HG03045 (cell line): ENCODE measurements around the gene RIMBP2.

ENCODE experiments used
- ATAC-seq: cut with Tn5 transposase; IDR thresholded peaks from one replicate; pipeline ENCODE4 v1.9.1; 2021; ENCODE audit warnings: mild to moderate bottlenecking, moderate library complexity; ENCODE audit not compliant: unreplicated experiment

Gene RIMBP2

DNA sequence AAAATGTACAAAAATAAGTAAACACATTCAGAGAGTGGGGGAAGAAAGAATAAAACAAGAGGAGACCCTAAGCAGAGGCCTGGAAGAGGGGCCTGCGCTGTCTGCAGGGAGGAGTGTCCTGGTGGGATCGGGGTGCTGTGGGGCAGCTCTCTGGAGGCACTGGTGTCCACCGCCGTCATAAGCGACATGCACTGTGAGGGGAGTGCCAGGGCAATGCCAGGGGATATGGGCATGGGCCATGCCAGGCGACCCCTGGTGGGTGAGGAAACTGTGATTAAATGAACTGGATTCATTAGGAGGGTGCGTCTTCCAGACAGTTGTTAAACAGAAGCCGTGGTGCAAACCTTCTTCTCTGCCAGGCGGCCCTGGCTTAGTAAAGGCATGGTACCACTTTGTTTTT, 261.8 kb downstream of the RIMBP2 start:
- no peak for ATAC-seq

DNA sequence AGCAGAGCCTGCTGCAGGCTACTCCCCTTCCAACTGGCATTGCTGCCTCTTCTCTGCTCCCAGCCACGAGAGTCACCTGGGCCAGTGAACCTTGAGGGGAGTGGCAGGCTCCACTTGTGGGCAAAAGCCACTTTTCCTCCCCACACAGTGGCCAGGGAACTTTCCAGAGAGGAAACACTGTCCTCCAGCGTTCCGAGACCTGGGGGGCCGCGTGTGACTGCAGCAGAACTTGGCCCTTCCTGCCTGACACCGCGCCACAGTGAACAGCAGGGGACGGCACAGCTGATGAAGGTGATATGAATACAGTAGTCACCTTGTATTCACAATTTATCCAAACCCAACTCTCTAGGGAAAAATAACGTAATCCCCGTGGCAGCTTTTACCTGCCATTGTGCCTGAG, 263.6 kb downstream of the RIMBP2 start:
- ATAC-seq = no peak

DNA sequence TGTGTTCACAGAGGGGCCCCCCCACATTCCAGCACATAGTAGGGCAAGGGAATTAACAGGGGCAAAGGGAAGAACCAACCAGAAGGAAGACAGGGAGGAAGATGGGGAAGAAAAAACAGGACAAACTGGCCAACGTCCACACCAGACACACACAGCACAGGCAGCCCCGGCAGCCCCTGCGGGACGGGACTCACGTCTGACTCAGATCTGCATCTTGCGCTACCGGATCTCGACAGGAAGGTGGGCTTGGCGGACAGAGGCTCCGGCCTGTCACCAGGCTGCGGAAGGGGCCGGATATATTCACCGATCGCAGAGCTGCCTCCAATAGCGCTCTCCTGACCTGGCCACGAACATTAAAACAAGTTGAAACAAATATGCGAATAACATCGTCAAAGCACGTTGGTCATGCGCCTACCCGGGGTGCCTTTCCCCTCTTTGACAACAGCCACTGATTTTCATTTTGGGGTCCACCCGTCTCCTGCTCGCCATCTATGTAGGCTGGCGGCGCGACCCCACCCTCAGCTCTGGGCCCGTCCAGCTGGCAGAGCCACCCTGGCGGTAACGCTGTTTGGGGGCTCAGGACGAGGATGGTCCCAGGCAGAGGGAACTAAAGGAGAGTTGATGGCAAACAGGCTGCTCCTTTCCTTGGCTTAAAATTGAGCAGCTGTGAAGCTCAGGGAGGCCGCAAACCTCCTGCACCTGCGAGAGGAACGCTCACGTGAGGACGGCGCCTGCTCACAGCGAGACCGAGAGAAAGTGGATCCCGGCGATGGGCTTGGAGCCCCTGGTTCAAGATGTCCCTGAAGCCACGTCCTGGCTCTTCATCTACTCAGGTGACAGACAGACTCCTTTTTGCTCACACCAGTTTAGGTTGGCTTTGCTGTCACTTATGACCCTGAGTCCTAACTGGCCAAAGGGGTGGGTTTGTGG, 264.8 kb downstream of the RIMBP2 start:
- no peak for ATAC-seq

GRCh38 chr12:130449291-130449690, 266.8 kb downstream of the RIMBP2 start:
- no peak for ATAC-seq

DNA sequence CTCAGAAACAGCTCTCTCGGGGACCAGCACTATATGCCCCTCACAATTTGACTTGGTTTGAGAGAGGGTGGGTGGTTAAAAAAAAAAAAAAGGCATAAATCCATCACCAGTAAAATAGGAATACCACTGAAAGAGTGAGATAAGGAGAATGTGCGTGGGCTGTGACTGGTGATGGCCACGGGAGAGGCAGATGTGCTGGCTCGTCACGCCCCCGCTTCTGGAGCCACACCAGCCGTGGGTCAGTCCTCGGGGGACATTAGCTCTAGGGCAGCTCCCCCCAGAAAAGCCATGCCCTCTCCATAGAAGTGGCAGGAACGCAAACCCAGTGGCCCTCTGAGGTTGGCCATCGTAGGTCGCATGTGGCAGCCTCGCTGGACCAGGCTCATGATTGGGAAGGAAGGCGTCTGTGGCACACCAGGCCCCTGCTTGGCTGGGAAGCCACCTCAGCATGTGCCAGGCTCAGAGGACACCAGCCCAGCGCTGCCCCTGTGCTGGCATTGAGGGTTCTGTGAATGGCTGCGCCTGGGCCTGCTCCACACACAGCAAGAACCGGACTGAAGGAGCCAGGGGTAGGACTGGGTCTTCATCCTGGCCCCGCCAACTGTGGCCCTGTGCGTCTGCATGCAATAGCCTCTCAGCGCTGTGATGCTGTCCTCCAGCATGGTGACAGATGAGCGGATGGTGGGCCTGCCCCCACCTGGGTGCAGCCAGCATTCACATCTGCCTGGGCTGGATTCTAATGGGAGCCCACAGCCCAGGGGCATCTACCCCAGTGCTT, 267.9 kb downstream of the RIMBP2 start:
- ATAC-seq = no peak

DNA sequence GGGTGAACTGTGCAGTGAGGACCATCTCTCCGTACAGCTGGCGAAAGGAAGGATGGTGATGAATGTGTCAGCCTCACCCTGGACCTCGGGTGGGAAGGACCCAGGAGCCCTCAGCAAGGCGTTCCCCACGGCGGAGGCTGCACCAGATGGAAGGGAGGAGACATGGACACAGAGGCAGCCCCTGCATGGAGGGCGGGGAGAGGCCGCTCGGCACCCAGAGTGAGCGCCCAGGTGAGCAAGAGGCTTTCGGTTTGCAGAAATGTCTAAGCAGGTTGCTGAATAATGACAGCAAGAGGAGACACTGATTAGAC, 268.5 kb downstream of the RIMBP2 start:
- ATAC-seq = no peak

- no peak for ATAC-seq
These were observed 269.0 kb downstream of the RIMBP2 start for GRCh38 chr12:130446846-130447654.

- ATAC-seq = no peak
These were observed 271.1 kb downstream of the RIMBP2 start for GRCh38 chr12:130444986-130445385.

DNA sequence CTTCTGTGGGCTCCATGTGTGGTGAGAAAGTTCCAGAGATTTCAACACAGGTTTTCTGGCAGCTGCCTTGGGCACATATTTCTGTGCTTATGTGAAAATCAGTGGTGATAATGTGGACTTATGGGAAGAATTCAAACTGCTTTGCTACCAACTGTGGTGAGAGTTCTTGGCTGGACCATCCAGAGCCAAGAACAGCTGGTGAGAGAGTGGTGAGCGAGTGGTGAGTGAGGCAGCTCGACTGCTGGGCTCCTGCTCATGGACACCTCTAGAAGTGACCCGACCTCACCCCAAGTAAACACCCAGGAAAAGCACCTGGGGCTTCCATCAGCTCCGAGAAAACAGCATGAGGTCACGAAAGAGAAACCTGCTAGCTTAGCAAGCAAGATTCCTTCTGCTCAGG, 272.0 kb downstream of the RIMBP2 start:
- ATAC-seq = no peak

DNA sequence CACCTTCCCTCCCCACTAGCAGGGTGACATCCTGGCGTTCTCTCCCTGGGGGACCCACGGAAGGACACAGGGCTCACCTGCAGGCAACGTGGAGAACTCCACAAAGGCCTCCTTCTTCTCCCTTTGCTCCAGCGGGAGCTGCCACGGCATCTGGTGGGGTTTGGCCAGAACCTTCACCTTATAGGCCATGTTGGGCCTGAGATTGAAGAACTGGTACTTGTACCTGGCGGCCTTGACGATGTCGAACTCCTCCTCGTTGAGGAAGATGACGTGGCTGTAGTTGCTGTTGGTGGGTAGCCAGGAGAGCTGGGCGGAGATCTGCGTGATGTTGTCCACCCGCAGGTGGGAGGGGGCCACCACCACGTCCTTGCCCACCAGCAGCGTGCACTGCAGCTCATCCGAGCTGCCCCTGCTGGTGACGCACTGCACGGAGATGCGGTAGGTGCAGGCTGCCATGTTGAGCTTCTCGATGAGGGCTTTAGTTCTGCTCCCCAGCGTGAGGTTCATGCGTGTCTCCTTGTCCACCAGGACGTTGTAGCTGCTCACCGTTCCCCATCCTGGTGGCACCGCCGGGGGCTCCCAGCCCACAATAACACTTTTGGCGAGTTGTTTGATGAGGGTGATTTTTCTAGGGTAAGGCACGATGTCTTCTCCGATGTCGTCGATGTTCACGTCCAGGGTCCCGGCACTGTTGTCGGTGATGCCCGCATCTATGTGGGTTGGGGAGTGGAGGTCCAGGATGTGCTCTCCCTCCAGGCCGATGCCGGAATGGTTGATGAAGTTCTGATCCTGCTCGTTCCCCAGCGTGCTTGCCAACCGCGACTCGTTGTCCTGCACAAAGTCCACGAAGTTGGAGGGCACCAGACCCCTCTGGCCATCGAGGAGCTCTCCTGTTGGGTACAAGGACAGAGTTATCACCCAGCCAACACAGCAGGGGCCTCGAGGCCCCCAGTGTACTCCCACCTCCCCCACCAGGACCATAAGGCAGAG, 274.0 kb downstream of the RIMBP2 start:
- no peak for ATAC-seq

DNA sequence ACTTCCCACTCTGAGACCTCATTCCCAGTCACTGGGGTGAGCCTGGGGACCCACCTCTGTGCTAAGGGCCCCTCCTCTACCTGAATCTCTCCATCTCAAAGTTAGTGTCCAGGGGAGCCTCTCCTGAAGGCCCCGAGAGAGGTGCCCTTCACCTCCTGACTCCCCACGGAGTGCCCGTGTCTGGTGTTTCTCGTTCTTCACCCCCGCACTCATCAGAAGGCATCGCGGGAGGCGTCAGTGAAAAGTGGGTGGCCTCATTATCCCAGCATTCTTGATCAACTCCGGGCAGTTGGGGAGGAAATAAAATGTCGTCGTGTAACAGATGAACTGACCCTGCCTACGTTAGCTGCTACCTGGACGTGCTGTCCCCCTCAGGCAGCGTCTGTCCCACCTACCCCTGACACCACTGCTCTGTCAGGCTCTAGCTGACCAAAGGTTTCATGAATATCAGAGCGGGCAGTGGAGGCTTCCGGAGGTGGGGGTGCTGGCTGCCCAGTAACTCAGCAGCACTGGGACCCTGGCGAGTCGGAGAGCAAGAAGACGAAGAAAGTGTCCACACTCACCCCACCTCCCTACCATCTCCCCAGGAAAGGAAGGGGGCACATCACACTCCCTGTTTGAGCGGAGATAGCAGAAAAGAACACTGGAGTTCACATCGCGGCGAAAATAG, 275.6 kb downstream of the RIMBP2 start:
- no peak for ATAC-seq

DNA sequence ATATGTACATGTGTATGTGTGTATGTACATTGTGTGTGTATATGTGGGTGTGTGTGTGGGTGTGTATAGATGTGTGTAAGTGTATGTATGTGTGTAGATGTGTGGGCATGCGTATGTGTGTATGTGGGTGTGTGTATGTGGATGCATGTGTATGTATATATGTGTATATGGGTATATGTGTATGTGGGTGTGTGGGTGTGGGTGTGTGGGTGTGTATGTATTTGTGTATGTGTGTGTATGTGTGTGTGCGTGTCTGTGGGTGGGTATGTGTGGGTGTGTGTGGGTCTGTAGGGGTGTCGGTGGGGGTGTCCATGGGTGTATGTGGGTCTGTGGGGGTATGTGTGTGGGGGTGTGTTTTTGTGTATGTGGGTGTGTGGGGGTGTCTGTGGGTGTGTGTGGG, 276.8 kb downstream of the RIMBP2 start:
- ATAC-seq = no peak

- no peak for ATAC-seq
These were observed 277.4 kb downstream of the RIMBP2 start for GRCh38 chr12:130438711-130439110.

GRCh38 chr12:130438243-130438620, 277.9 kb downstream of the RIMBP2 start:
- ATAC-seq = no peak

GRCh38 chr12:130437555-130438242, 278.4 kb downstream of the RIMBP2 start:
- ATAC-seq = no peak

DNA sequence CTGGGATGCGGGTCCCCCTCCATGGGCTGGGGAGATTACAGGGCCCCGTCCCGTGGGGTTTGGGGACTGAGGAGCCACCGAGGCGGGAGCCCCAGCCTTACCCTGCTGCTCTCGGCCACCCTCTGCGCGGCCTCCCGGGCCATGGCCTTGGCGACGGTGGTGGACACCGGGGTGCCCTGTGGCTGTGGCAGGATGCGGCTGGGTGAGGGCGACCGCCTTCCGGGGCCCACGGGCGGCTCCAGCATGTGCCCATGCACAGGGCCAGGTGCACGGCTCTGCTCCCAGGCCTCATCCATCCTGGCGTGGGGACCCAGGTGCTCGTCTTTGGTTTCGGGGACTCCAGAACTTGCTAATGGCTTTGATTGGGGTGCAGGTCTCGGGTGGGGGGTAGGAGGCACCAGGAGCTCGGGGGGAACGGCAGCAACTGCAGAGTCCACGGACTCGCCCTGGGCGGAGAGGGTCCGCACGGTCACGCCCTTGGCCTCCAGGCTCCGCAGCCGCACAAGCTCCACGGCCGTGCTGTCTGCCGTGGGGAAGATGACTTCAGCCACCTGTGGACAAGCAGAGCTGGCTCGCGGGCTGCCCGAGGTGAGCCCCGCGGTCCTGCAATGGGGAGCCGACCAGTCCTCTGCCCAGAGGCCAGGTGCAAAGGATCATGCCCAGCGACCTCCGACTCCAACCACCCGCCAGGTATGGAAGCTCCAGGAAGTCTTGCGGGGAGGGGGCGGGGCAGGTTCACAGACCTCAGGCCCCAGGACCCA, 279.2 kb downstream of the RIMBP2 start:
- ATAC-seq = no peak

- no peak for ATAC-seq
These were observed 280.3 kb downstream of the RIMBP2 start for GRCh38 chr12:130435826-130436225.

DNA sequence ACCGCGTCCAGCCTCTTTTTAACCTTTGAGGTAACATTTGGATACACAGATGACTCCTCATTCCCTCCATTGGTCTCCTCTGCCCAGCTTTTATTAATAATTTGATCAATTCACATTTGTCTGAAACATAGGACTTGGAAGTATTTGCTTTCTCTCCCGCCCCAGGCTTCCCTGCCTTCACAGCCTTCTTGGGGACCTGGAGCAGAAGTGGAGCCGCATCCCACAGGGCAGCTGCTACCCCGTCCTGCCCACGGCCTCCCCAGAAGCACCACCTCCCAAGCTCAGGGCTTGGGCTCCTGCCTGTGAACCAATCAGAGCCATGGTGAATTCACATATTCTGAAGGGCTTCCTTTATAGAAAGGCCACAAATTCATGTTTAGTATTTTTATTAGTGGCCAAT, 280.8 kb downstream of the RIMBP2 start:
- ATAC-seq = no peak
